Activated T-helper 2 cell treated with anti-CD3 and anti-CD28 coated beads, Interferon-gamma antibody, Interleukin-2, Interleukin-4, amounts not matched to agents 10 μg/mL and 5 μg/mL and 100 μg/mL, durations not matched to agents 14 hours and 24 hours and 36 hours (primary cell): ENCODE results near the gene DCC. TPM values are rescaled to one million over a fixed set of nuclear protein-coding genes. Genes with fewer than 3 reads are reported as not detected.

Experiments used
- DNase-seq: peaks from one replicate; pipeline ENCODE4 v3.0.0; 2021; ENCODE audit warnings: low spot score
- H3K27ac Mint-ChIP-seq: one replicate; pipeline ENCODE4 v1.8.0; 2021; ENCODE audit warnings: mixed read lengths
- H3K27me3 Mint-ChIP-seq: one replicate; pipeline ENCODE4 v1.8.0; 2021; ENCODE audit warnings: low read depth, mixed read lengths
- H3K36me3 Mint-ChIP-seq: one replicate; pipeline ENCODE4 v1.8.0; 2021; ENCODE audit warnings: low read depth, mixed read lengths
- H3K4me1 Mint-ChIP-seq: one replicate; pipeline ENCODE4 v1.8.0; 2021; ENCODE audit warnings: low read depth, mixed read lengths
- H3K4me3 Mint-ChIP-seq: one replicate; pipeline ENCODE4 v1.8.0; 2021; ENCODE audit warnings: low read depth, mild to moderate bottlenecking, moderate library complexity, mixed read lengths
- H3K9me3 Mint-ChIP-seq: one replicate; pipeline ENCODE4 v1.8.0; 2021; ENCODE audit warnings: mixed read lengths
- intact Hi-C: fragments of 100-400 bp; cut with micrococcal nuclease; formaldehyde crosslinking; loops from one replicate; pipeline ENCODE4 v1.15.1; 2023
- total RNA-seq: library from RNA; stranded (reverse); gene quantifications from 2 replicates; pipeline ENCODE4 v1.2.3, GENCODE V29; 2022

The DCC gene
- total RNA-seq, 1 donor from 2014 or later, result not detected

- no peaks in the 10 kb centered on the region for H3K4me1 Mint-ChIP-seq
Observed at GRCh38 chr18:52657043-52657805, 317.2 kb downstream of the DCC start.

GRCh38 chr18:52667463-52668065 is 327.6 kb downstream of the DCC start:
- DNase-seq, result no peak
- H3K36me3 Mint-ChIP-seq, result no peaks in the 10 kb centered on the region
- no peaks in the 10 kb centered on the region for H3K4me1 Mint-ChIP-seq
- intact Hi-C loops, result no loop called here
- H3K27me3 Mint-ChIP-seq, result no peaks in the 10 kb centered on the region
- H3K4me3 Mint-ChIP-seq, result no peak overlapping the region
- peaks cover 14% of the 10 kb centered on the region for H3K9me3 Mint-ChIP-seq
- H3K27ac Mint-ChIP-seq, result no peak overlapping the region

More at GRCh38 chr18:52657043-52657805, 317.2 kb downstream of the DCC start:
- Mint-ChIP-seq H3K27ac (no peak overlapping the region), H3K4me3 (no peak overlapping the region), H3K9me3 (peaks cover 16% of the 10 kb centered on the region), H3K36me3 (no peaks in the 10 kb centered on the region), H3K27me3 (no peaks in the 10 kb centered on the region)
- DNase-seq, result no peak
- intact Hi-C loops, result no loop called here

- Mint-ChIP-seq H3K36me3 (no peaks in the 10 kb centered on the region), H3K27me3 (no peaks in the 10 kb centered on the region), H3K4me3 (no peak overlapping the region), H3K27ac (no peak overlapping the region), H3K4me1 (no peaks in the 10 kb centered on the region), H3K9me3 (peaks cover 10% of the 10 kb centered on the region)
- intact Hi-C loops, result no loop called here
- DNase-seq, result no peak
Observed at GRCh38 chr18:52670896-52671295, 330.9 kb downstream of the DCC start.

GRCh38 chr18:52678034-52678433 is 338.0 kb downstream of the DCC start:
- Mint-ChIP-seq H3K9me3 (no peaks in the 10 kb centered on the region), H3K27ac (no peak overlapping the region), H3K27me3 (no peaks in the 10 kb centered on the region), H3K4me3 (no peak overlapping the region), H3K4me1 (no peaks in the 10 kb centered on the region), H3K36me3 (no peaks in the 10 kb centered on the region)
- intact Hi-C loops, result no loop called here
- no peak for DNase-seq

GRCh38 chr18:52678551-52678950 is 338.6 kb downstream of the DCC start:
- intact Hi-C loops, result no loop called here
- H3K27me3 Mint-ChIP-seq, result no peaks in the 10 kb centered on the region

GRCh38 chr18:52679354-52679753 is 339.4 kb downstream of the DCC start:
- Mint-ChIP-seq H3K27me3 (no peaks in the 10 kb centered on the region), H3K4me3 (no peak overlapping the region), H3K4me1 (no peaks in the 10 kb centered on the region), H3K27ac (no peak overlapping the region), H3K36me3 (no peaks in the 10 kb centered on the region), H3K9me3 (no peaks in the 10 kb centered on the region)
- DNase-seq, result no peak
- intact Hi-C loops, result no loop called here

More at GRCh38 chr18:52678551-52678950, 338.6 kb downstream of the DCC start:
- H3K36me3 Mint-ChIP-seq, result no peaks in the 10 kb centered on the region
- no peak for DNase-seq
- no peak overlapping the region for H3K4me3 Mint-ChIP-seq
- no peak overlapping the region for H3K27ac Mint-ChIP-seq
- H3K9me3 Mint-ChIP-seq, result no peaks in the 10 kb centered on the region
- H3K4me1 Mint-ChIP-seq, result no peaks in the 10 kb centered on the region

GRCh38 chr18:52682260-52682659 is 342.3 kb downstream of the DCC start:
- Mint-ChIP-seq H3K4me3 (no peak overlapping the region), H3K27me3 (no peaks in the 10 kb centered on the region), H3K9me3 (no peaks in the 10 kb centered on the region), H3K27ac (no peak overlapping the region), H3K4me1 (no peaks in the 10 kb centered on the region), H3K36me3 (no peaks in the 10 kb centered on the region)
- intact Hi-C loops, result no loop called here
- no peak for DNase-seq

- no peak overlapping the region for H3K27ac Mint-ChIP-seq
Observed at GRCh38 chr18:52685316-52685715, 345.3 kb downstream of the DCC start.

GRCh38 chr18:52691841-52692240 is 351.8 kb downstream of the DCC start:
- H3K27me3 Mint-ChIP-seq, result no peaks in the 10 kb centered on the region
- no peak overlapping the region for H3K4me3 Mint-ChIP-seq
- intact Hi-C loops, result no loop called here
- H3K36me3 Mint-ChIP-seq, result no peaks in the 10 kb centered on the region
- H3K4me1 Mint-ChIP-seq, result no peaks in the 10 kb centered on the region
- no peak overlapping the region for H3K27ac Mint-ChIP-seq
- DNase-seq, result no peak
- no peaks in the 10 kb centered on the region for H3K9me3 Mint-ChIP-seq

More at GRCh38 chr18:52685316-52685715, 345.3 kb downstream of the DCC start:
- no peak for DNase-seq
- Mint-ChIP-seq H3K36me3 (no peaks in the 10 kb centered on the region), H3K9me3 (no peaks in the 10 kb centered on the region), H3K27me3 (no peaks in the 10 kb centered on the region), H3K4me1 (no peaks in the 10 kb centered on the region), H3K4me3 (no peak overlapping the region)
- intact Hi-C loops, result no loop called here

- no peak for DNase-seq
- H3K4me3 Mint-ChIP-seq, result no peak overlapping the region
- no peaks in the 10 kb centered on the region for H3K27me3 Mint-ChIP-seq
- no peaks in the 10 kb centered on the region for H3K4me1 Mint-ChIP-seq
- H3K36me3 Mint-ChIP-seq, result no peaks in the 10 kb centered on the region
- no peak overlapping the region for H3K27ac Mint-ChIP-seq
- no peaks in the 10 kb centered on the region for H3K9me3 Mint-ChIP-seq
- intact Hi-C loops, result no loop called here
Observed at GRCh38 chr18:52694804-52695203, 354.8 kb downstream of the DCC start.

- Mint-ChIP-seq H3K9me3 (peaks cover 10% of the 10 kb centered on the region), H3K36me3 (no peaks in the 10 kb centered on the region), H3K4me1 (no peaks in the 10 kb centered on the region), H3K27me3 (no peaks in the 10 kb centered on the region), H3K27ac (no peak overlapping the region), H3K4me3 (no peak overlapping the region)
- no peak for DNase-seq
- intact Hi-C loops, result no loop called here
Observed at GRCh38 chr18:52700116-52700515, 360.1 kb downstream of the DCC start.

GRCh38 chr18:52700816-52701215 is 360.8 kb downstream of the DCC start:
- H3K27me3 Mint-ChIP-seq, result no peaks in the 10 kb centered on the region
- intact Hi-C loops, result no loop called here
- no peaks in the 10 kb centered on the region for H3K4me1 Mint-ChIP-seq
- H3K27ac Mint-ChIP-seq, result no peak overlapping the region
- DNase-seq, result no peak
- no peak overlapping the region for H3K4me3 Mint-ChIP-seq
- H3K9me3 Mint-ChIP-seq, result peaks cover 10% of the 10 kb centered on the region
- no peaks in the 10 kb centered on the region for H3K36me3 Mint-ChIP-seq

- DNase-seq, result no peak
- Mint-ChIP-seq H3K27ac (no peak overlapping the region), H3K36me3 (no peaks in the 10 kb centered on the region)
Observed at GRCh38 chr18:52701219-52701935, 361.4 kb downstream of the DCC start.

More at GRCh38 chr18:52701219-52701935, 361.4 kb downstream of the DCC start:
- no peaks in the 10 kb centered on the region for H3K4me1 Mint-ChIP-seq
- H3K27me3 Mint-ChIP-seq, result no peaks in the 10 kb centered on the region
- H3K4me3 Mint-ChIP-seq, result no peak overlapping the region
- intact Hi-C loops, result no loop called here
- H3K9me3 Mint-ChIP-seq, result peaks cover 10% of the 10 kb centered on the region
